GM18861 (cell line): ENCODE results near the gene FAM229B.
"Not testable (repeated sequence)": the region's sequence is repeated elsewhere in the genome, so short reads cannot be mapped to it uniquely, and the experiment has no call there.

Source experiments
- ATAC-seq: cut with Tn5 transposase; IDR thresholded peaks from one replicate; pipeline ENCODE4 v1.9.1; 2021; ENCODE audit not compliant: unreplicated experiment

The FAM229B gene, protein sequence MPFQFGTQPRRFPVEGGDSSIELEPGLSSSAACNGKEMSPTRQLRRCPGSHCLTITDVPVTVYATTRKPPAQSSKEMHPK

DNA sequence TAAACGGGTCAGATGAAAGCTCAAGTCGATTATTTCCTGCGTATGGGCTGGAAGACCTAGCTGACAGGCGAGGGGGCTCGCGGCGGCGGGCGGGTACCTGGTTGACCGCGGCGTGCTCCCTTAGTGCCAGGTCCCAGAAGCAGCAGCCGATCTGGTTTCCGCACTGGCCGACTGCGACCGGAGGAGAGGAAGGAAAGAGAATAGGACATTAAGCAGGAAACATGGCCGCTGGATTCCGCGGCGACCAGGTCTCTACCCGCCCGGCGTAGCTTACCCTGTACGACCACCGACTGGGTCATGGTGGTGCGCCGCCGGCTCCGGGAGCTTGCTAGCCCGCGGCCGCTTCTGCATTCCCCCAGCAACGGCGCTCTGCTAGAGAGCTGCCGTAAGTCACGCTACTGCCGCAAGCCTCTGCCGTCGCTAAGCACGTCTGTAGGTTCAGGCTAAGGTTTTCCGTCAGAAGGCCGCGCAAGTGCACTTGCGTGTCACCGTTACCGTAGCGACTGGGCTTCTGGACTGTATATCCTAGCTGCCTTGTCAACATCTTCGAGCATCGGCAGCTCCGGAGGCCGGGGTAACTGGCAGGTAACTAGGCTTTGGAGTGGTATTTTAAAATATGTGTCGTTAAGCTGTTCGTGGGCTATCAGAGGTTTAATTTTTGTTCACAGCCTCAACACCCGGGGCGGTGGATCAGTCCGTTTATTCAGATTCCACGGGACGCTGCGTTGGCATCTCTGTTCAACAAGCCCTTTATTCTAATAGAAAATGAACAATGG, at the start of gene FAM229B, which contains the start of gene TUBE1:
Gene FAM229B (plus strand): TSS at position 456 of the 776 bp plus-strand sequence. CDS start 11,693 bp downstream, outside the sequence.
Gene TUBE1 (minus strand): TSS at position 347 of the 776 bp plus-strand sequence. CDS start 48 bp downstream, at position 299.
- peak; percentile 99 for ATAC-seq

DNA sequence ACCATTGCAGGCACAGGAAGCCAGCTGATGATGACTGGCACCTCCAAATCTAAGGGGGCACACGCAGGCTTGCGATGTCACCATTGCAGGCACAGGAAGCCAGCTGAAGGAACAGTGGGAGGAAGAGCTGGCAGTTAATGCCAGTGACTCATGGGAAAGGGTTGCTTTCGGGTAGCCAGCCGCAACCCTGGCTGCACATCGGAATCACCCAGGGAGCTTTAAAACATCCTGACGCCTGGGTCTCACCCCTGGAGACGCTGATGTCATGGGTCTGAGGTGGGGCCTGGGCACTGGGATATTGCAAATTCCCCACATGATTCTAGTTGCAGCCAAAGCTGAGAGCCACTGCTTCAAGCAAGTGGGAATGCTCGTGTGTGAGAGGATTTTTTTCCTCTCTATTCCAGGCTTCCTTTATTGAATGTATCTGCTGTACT, 49.6 kb upstream of the FAM229B start:
- ATAC-seq, result no peak

DNA sequence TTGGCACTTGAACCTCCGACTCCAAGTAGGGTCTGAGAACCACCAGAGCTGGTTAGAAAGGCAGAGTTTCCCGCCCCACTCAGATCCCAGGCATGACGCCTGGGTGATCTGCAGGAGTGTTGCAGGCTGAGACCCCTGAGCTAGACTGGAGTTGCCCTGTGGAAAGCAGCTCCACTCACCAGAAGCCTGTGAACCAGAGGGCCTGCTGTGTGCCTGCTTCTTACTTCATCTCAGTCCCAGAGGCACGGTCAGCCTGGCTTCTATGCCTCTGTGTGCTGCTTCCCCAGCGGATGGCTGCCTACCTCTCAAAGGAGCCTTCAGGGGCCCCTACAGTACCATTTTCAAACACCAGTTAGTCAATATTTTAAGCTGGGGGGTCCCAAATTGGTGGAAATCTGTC, 49.1 kb upstream of the FAM229B start:
- ATAC-seq, result no peak

DNA sequence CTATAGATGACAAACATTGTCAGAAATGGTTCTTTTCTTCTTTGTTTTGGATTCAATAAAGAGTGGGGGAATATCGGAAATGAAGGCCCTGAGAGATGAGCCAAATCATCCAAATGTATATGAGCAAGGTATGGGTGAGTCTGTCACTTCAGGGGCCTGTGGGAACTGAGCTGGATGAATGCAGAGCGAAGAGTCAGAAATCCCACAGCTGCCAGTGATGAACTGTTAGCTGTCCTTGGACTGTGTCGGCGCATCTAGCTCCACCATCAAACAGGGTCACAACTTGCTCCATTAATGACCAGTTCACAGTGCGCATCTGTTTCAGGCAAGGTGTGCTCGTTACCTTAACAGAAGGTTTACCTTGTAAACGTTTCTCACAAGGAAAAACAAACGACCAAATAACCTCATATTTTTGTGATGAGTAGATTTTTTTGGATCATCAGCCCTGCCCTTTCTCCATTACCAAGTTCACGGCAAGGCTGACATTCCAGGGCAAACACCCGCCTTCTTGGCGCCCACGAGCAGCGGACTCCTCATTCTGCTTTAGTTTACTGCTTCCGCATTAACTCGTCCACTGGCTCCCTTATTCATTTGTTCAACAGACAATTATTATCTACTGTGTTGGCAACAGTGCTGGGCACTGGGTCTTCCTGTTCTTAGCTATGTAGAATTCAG, 48.5 kb upstream of the FAM229B start:
- no peak for ATAC-seq

DNA sequence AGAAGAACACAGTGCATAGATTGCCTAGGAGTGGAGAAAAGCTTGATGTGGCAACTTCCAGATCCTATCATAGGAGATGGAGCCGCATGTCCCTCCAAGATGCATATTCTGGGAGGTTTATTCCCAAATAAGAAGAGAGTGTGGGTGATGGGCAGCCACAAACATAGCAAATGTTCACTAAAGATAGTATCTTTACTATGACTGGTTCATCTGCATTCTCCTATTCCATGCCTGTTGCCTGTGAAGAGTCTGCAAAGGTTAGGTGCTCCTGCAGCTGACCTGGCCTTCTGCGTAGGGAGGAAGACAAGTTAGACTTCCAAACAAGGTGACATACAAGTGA, 48.0 kb upstream of the FAM229B start:
- ATAC-seq, result no peak

DNA sequence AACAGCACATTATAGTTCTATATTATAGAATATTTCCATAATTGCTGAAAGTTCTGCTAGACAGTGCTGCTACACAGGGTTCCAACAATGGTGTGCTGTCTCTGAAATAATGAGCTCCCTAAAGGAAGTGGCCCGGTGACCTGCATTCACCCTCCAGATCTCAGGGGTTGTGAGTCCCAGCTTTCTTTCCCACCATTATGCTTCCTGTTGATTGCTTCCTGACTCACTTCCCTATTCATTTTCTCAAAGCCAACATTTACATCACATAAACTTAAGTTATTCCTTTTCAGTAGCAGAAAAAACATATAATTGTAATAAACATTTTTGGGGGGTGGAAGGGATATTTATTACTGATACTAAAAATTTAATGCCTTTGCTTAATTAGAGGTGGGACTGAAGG, 46.4 kb upstream of the FAM229B start:
- no peak for ATAC-seq

DNA sequence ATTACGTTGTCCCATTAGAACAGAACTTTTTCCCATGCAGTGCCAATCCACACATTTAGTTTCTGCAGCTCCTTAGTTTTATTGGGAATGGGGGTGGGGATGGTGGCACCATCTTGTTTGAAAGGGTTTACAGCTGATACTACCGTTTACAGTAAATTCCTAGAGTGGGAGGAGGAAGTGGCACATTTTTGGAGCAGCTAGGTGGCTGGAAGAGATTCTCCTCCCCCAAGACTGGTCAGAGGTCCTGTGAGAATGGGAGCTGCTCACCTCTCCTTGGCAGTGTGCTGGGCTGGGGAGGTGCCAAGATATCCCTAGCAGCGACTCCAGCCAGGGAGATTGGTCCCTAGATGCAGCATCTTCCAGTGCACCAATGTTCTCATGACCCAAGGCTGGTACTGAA, 45.9 kb upstream of the FAM229B start:
- ATAC-seq, result no peak

DNA sequence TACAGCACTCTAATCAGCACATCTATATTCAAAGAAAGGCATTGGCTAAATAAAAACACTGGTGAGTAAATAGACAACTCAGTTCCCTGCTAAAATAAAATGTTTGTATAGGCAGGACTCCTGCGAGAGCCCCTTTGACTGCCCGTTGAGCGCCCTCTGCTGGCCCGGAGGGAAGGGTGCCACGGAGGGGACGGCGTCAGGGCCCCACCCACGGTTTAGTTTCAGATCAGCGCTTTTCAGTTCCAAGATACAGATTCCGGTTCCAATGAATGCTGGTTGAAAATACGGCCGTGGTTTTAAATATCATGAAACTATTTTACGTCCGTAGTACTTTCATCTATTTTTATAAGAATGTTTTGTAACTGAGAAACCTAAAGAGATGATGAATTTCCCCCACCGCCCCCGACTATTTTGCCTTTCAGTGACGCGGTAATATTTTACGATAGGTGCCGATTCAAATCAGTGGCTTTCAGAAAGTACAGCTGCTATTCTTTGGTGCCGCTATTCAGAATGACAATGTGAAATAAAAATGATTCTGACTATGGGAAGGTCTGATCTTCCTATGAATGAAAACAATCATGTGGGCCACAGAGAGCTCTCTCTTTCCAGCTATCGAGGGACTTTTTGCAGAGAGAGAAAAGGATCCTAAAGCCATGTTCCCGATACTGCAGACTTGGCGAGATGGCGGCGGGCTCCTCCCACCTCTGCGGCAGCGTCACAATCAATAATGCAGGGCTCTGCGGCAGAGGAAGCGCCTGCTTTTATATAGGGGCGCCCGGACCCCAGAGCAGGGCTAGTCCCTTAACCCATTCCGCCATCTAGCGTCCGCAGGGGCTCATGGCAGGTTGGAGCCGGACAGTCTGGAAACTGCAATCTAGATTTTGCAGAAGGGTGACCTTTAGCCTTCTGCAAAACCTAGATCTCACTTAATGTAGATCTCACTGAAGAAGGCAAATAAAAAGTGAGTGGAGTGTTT, 44.1 kb upstream of the FAM229B start:
- peak; percentile 88 for ATAC-seq

DNA sequence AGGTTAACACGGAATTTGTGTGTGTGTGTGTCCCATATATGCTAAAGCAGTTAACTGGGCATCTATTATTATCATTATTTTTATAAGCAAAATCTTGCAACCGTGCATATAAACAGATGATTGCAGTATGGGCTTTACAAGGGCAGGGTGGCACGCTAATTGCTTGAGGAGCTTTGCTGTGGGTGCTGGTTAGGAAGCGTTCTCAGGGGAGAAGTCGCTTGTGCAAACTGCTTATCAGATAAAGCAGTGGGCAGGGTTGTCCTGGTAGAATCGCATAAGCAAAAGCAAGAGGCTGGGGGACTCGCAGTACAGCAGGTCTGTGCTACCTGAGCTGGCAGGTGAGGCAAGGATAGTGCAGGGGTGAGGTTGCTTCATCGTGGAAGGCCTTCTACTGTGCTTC, 43.2 kb upstream of the FAM229B start:
- no peak for ATAC-seq

DNA sequence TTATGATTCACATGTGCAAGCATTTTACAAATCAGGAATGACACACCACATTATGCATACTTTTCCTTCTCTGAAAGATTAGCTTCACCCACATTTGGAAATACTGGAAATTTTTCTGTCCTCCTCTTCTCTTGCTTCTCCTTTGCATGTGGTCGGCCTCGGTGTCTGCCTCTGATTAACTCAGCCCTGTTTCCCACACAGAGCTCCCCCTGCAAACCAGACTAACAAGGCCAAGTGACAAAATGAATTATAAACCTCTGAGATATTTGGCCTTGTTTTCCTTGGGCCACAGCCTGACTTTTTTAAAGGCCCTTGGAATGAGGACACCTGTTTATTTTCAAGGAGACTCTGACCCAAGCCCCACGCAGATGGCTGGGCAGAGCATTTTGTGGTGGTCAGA, 42.5 kb upstream of the FAM229B start:
- no peak for ATAC-seq

DNA sequence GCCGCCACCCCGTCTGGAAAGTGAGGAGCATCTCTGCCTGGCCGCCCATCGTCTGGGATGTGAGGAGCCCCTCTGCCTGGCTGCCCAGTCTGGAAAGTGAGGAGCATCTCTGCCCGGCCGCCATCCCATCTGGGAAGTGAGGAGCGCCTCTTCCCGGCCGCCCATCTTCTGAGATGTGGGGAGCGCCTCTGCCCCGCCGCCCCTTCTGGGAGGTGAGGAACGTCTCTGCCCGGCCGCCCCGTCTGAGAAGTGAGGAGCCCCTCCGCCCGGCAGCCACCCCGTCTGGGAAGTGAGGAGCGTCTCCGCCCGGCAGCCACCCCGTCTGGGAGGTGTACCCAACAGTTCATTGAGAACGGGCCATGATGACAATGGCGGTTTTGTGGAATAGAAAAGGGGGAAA, 39.9 kb upstream of the FAM229B start:
- ATAC-seq, result not testable (repeated sequence)

DNA sequence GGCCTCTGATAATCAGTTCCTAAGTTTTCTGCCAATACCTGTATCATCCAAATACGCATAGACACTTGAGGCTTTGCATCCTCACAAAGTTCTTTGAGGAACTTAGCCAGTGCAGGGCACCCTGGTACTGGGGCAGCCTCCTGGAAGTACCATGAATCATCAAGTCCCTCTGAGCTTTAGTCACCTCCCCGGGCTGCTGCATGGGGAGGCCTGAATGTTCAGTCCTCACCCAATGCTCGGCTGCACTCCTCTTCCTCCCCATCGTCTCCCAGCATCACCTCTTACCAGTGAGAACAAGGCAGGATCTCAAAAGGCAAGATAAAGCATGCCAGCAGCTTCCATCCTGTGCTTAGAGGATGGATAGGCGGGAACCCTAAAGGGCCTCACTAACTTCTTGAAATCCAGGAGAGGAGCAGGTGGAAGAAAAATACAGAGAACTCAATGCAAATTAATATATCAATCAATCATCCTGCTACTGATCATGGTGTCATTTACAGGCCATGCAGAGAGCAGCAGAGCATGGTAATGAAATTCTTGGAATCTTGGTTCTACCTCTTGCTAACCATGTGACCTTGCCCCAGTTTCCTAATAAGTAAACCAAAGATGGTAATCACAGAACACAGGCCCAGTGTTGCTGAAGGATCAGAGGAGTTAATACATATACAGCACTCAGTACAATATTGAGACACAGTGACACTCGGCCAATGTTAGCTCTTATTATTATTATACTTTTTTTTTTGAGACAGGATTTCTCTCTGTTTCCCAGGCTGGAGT, 38.2 kb upstream of the FAM229B start:
- ATAC-seq, result no peak

DNA sequence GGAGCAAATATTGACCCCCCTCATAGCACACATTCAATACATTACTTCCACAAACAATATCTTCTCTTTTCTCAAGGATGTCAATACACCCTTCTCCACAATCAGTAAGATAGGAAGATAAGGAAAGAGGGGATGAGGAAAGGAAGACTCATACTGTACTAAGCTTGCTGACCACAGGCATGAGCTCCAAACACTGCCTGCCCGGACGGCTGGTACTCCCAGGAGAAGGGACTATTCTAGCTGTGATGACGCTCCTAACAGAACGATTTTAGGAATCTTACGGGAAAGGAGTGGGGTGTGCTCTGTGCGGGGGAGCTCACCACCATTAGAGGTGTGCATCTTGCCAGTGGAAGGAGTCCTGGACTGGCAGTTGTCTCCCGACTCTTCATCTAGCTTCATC, 37.4 kb upstream of the FAM229B start:
- no peak for ATAC-seq

DNA sequence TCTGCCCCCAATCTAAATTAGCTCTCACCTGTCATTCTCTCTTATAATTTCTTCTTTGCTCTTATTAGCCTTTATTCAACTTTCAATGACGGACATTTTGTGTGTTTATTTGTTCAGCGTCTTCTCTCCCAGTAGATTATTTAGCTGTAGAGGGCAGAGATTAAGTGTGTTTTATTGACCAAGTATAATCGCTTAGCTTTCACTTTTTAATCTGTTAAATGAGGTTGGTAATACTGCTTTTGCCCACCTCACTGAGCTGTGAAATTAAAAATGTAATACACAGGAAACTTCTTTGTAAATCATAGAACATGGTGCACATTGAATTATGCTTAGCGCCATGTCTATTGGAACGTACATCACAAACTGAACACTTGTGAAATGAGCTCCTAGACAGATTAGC, 37.0 kb upstream of the FAM229B start:
- no peak for ATAC-seq

DNA sequence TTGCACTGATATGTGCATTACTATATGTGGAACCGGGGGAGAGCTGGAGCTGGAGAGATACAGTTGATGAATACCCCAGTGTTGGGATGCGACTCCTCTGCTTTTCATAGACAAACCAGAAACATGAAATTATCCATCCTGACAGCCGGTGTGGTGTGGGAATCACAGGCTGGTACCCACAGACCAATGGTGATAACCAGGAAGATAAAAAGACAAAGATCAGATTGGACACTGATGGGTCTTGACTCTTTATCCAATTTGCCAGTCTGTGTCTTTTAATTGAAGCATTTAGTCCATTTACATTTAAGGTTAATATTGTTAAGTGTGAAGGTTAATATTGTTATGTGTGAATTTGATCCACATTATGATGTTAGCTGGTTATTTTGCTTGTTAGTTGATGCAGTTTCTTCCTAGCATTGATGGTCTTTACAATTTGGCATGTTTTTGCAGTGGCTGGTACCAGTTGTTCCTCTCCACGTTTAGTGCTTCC, 36.1 kb upstream of the FAM229B start:
- not testable (repeated sequence) for ATAC-seq

DNA sequence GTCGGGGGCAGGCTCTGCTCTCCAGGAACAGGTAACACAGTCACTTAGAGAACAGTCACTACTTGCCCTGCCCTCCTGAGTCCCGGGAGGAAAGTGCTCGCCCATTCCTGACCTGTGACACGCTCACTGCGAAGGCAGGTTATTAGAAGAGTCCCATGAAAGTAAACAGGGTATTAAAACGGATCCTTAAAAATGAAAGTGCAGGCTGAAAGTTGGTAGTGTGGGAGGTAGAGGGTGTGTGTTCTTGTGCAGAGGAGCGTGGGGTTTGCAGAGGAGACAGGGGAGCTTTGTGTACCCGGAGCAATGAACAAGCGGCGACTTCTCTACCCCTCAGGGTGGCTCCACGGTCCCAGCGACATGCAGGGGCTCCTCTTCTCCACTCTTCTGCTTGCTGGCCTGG, 33.4 kb upstream of the FAM229B start, which contains the start of gene CCN6:
Gene CCN6 (plus strand): TSS at position 104 of the 400 bp plus-strand sequence. CDS start 254 bp downstream, at position 358.
- ATAC-seq, result no peak

DNA sequence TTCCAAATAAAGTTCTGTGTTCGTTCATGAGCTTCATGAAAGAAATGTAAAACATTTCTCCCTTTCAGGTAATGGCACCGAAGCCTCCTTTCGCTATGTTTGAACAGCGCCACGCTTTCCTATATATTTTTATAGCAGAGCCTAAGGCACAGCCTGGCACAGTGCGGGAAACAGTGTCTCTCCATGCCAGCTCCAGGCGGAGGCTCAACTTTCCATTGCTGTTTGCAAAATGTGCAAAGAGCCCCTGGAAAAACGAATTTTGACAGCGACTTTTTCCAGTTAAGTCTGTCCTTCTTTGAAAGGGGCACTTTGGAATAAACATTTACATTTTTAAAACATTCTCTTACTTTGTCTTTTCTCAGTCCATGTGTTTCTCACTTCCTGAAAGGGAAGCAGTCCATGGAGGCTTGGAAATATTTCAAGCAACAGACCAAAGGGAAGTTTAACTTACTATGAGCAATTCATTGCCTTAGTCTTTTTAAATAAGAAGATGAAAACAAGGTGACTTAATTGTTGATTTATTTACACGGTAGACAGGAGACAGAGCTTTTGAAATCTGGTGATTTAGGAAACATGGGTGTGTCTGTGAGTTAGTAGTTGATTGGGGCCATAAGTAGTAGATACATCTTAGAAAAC, 32.7 kb upstream of the FAM229B start:
- ATAC-seq, result no peak

DNA sequence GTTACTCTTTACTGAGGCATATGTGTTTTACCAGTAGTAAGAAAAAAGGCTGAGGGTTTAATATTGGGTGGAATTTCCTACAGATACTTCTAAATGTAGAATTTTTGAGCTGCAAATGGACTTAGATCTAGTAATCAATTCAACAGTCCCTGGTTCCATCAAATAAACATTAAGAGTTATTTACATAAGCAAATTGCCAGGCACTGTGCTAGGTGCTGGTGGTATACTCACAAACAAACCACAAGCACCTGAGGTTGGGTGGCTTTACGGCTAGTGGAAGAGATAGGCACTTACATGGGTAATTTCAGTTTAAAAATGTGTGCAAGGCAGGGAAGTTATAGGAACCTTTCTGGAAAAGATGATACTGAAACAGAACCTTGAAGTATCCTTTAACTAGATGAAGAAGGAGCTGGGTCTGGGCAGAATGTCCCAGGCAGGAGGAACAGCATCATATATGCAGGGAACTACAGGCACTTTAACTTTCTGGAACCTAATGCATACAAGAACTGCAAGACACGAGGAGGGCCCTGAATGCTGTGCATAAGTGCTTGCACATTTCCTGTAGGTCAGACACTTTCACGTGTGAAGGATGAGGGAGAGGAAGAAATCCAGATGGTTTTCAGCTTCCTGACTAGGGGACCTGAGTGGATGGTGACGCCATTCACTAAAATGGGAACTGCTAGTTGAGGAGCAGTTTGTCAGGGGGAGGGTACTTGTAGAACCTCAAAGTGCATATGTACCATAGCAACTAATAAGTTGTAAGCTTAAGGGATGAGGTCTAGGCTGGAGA, 29.0 kb upstream of the FAM229B start:
- ATAC-seq, result no peak

DNA sequence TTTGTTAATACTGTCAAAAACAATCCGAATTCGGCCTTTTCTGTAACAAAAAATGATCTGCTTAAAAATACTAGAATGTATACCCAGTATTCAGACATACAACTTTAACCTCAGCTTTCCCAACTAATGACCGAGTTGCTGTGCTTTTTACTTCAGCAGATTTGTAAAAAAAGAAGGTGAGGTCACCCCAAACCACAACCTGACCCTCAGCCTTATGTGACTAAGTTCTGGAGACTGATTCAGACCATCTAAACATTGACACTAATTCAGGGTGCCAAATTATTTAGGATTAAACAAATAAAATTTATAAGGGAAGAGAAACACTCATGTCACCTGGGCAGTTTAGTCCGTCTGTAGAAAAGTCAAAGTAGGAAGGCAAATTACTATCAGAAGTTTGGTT, 25.8 kb upstream of the FAM229B start:
- no peak for ATAC-seq
